Neutrophil (primary cell): ENCODE results near the gene CRTC1.
"Not testable (repeated sequence)": the region's sequence is repeated elsewhere in the genome, so short reads cannot be mapped to it uniquely, and the experiment has no call there.

ENCODE experiments used
- H3K27ac ChIP-seq: fragments of 200-600 bp; sonication (generic); 2 replicates; pipeline ENCODE4 v1.5.1; 2016; ENCODE audit warnings: mild to moderate bottlenecking, moderate library complexity
- H3K27me3 ChIP-seq: fragments of 200-600 bp; sonication (generic); 2 replicates; pipeline ENCODE4 v1.6.0; 2016; ENCODE audit warnings: mild to moderate bottlenecking
- H3K36me3 ChIP-seq: fragments of 200-600 bp; sonication (generic); 2 replicates; pipeline ENCODE4 v1.5.1; 2017
- H3K4me1 ChIP-seq, 2 experiments: fragments of 200-600 bp in 1 of 2; sonication (generic) in 1 of 2; 1 replicate in 1 of 2; 2 replicates in 1 of 2; pipeline versions ENCODE4 v1.5.1 to v1.6.1; 2013 to 2016; ENCODE audit warnings: low read depth in 1 of 2, low read length in 1 of 2, mild to moderate bottlenecking in 1 of 2, moderate library complexity in 1 of 2; ENCODE audit not compliant: control insufficient read depth in 1 of 2, insufficient read depth in 1 of 2
- H3K4me3 ChIP-seq, 2 experiments: fragments of 200-600 bp in 1 of 2; sonication (generic) in 1 of 2; 1 replicate in 1 of 2; 2 replicates in 1 of 2; pipeline ENCODE4 v1.5.1; 2013 to 2016; ENCODE audit warnings: low read depth in 1 of 2, low read length in 1 of 2, mild to moderate bottlenecking in 1 of 2, moderate library complexity in 1 of 2
- H3K9me3 ChIP-seq: fragments of 200-600 bp; sonication (generic); 2 replicates; pipeline ENCODE4 v1.5.1; 2016
- CTCF ChIP-seq: fragments of 200-600 bp; sonication (generic); IDR thresholded peaks from 2 replicates; pipeline ENCODE4 v1.5.1; 2016; ENCODE audit warnings: antibody characterized with exemption

Gene CRTC1

DNA sequence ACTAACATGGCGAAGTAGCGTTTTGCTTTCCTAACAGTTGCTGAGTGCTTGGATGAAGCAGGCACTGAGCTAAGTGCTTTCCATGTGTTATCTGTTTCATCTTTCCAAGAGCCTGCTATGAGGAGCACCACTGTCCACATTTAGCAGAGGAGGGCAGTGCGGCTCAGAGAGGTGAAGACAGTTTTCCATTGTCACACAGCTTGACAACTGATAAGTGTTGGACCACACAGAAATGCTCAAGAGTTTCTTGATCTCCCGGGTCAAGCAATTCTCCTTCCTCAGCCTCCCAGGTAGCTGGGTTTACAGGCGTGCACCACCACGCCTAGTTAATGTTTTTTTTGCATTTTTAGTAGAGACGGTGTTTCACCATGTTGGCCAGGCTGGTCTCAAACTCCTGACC lies 6.8 kb upstream of the CRTC1 start:
- H3K4me3 ChIP-seq: no peak overlapping the region
- no peaks in the 10 kb centered on the region for H3K36me3 ChIP-seq
- H3K27me3 ChIP-seq: no peaks in the 10 kb centered on the region
- no peak overlapping the region for H3K27ac ChIP-seq
- no peaks in the 10 kb centered on the region for H3K9me3 ChIP-seq
- H3K4me1 ChIP-seq: peaks cover 9% of the 10 kb centered on the region in 2 experiments
- TF ChIP-seq CTCF: no peak

DNA sequence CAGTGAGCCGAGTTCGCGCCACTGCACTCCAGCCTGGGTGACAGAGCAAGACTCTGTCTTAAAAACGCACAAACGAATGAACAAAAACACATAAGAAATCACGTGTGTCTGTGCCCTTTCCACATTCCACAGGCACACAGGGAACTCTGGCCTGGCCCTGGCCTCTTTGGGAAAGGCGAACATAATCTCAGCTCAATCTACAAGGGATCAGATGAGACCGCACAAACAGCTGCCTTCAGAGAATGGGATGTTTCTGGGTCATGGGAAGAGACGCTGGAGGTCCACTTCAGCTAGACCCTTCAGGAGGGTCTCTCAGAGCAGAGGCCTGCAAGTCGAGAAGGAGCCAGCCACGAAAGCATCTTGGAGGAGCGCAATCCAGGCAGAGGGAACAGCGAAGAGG lies 6.3 kb upstream of the CRTC1 start:
- Histone ChIP-seq H3K27ac (no peak overlapping the region), H3K9me3 (no peaks in the 10 kb centered on the region), H3K27me3 (no peaks in the 10 kb centered on the region), H3K36me3 (no peaks in the 10 kb centered on the region), H3K4me1 (peaks cover 9% of the 10 kb centered on the region in 2 experiments), H3K4me3 (no peak overlapping the region)
- TF ChIP-seq CTCF: no peak

GRCh38 chr19:18680148-18680547 lies 3.3 kb upstream of the CRTC1 start:
- not testable (repeated sequence) for H3K27me3 ChIP-seq, H3K4me3 ChIP-seq, H3K27ac ChIP-seq, H3K36me3 ChIP-seq, H3K9me3 ChIP-seq
- H3K4me1 ChIP-seq: peaks cover 21 to 23% of the 10 kb centered on the region in 2 experiments

GRCh38 chr19:18682807-18683108 lies 722 bp upstream of the CRTC1 start:
- no peak for TF ChIP-seq CTCF
- Histone ChIP-seq H3K9me3 (no peaks in the 10 kb centered on the region), H3K27me3 (no peaks in the 10 kb centered on the region), H3K36me3 (no peaks in the 10 kb centered on the region), H3K4me3 (peak overlapping the region; percentile 75 to 76), H3K27ac (no peak overlapping the region), H3K4me1 (peaks cover 21% of the 10 kb centered on the region in 2 experiments)

DNA sequence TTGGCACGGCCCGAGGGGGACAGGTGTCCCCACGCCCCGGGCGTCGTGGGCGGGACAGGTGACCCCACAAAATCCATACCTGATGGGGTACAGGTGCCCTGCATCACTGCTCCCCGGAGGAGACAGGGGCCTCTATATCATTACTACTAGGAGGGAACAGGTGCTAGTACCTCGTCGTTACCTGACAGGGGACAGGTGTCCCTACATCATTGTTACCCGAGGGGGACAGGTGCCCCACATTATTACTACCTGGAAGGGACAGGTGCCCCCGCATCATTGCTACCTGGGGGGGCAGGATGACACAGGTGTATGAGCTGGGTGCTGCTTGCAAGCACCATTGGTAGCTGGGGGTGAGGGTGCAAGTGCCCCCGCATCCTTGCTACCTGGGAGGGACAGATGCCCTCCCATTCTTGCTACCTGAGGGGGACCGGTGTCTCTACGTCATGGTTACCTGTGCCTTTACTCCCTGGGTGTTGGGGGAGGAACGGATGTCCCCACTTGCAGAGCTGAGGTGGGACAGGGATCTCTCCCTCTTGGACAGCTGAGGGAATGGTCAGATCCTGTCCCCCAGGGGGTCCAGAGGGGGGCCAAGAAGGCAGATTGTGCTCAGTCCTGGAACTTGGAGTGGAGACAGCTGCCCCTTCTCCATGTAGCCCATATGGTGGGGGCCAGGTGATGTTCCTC lies 620 bp downstream of the CRTC1 start:
- peak overlapping the region; percentile 75 to 76 for H3K4me3 ChIP-seq

DNA sequence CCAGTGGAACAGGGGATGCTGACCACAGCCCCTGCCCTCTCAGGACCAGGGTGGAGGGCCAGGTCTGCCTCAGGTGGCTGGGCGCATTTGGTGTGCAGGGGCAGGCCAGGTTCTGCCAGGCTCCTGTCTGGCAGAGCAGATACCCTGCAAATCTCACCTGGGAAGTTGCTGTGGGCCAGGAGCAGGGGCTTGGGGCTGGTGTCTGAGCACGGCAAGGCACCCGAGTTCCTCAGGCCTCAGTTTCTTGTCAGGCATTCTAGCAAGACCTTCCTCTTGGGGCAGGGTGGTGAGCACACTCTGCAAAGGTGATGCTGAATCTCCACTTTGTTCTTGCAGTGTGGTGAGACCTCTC lies 1.1 kb downstream of the CRTC1 start:
- H3K36me3 ChIP-seq: no peaks in the 10 kb centered on the region
- no peak overlapping the region for H3K4me3 ChIP-seq
- H3K27me3 ChIP-seq: no peaks in the 10 kb centered on the region
- no peak for TF ChIP-seq CTCF
- H3K27ac ChIP-seq: no peak overlapping the region
- peaks cover 12 to 13% of the 10 kb centered on the region in 2 experiments for H3K4me1 ChIP-seq
- no peaks in the 10 kb centered on the region for H3K9me3 ChIP-seq

More for the DNA sequence above, 620 bp downstream of the CRTC1 start:
- no peaks in the 10 kb centered on the region for H3K9me3 ChIP-seq
- H3K4me1 ChIP-seq: peaks cover 12 to 13% of the 10 kb centered on the region in 2 experiments
- TF ChIP-seq CTCF: no peak
- no peaks in the 10 kb centered on the region for H3K36me3 ChIP-seq
- H3K27me3 ChIP-seq: no peaks in the 10 kb centered on the region
- H3K27ac ChIP-seq: peak overlapping the region; percentile 73
